Measurements from ENCODE around the gene LANCL1.

The LANCL1 gene

GRCh38 chr2:210392469-210392881, 84.1 kb downstream of the LANCL1 start:
- DNase-seq (ENCODE audit: low read depth in 2 of 2): no peak

DNA sequence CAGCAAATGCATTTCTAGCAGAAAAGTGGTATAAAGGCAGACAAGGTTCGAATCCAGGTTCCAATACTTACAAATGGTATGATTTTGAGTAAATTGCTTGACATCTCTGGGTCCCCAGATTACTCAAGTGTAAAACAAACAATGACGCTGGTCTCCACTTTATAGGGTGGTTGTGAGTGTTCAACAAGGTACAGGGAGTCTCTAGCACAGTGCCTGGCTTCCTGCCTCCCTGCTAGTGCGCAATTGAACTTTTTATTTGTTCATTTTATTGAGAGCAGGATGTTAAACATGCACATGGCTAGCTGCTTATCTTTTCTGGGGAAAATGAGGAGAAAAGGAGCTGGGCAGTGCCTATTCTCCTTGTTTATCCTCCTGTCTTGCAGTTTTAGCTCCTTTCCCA, 86.7 kb downstream of the LANCL1 start:
- no peak for DNase-seq (ENCODE audit: low read depth in 2 of 2)

GRCh38 chr2:210388148-210388547, 88.4 kb downstream of the LANCL1 start:
- DNase-seq (ENCODE audit: low read depth in 2 of 2): no peak

GRCh38 chr2:210387074-210387473, 89.5 kb downstream of the LANCL1 start:
- no peak for DNase-seq (ENCODE audit: low read depth in 2 of 2)

Measured in stimulated activated CD4-positive, alpha-beta T cell treated with anti-CD3 and anti-CD28 coated beads, Interleukin-4, amount 100 ng/mL, for 48 hours (primary cell).